Stimulated activated CD4-positive, alpha-beta T cell treated with anti-CD3 and anti-CD28 coated beads, Interleukin-4, amount 100 ng/mL, for 4 hours (primary cell): Measurements from ENCODE around the gene LAMB4.

Source experiments
- DNase-seq, 2 experiments: peaks; one replicate each; pipeline ENCODE4 v3.0.0-alpha.2; 2020

The LAMB4 gene

DNA sequence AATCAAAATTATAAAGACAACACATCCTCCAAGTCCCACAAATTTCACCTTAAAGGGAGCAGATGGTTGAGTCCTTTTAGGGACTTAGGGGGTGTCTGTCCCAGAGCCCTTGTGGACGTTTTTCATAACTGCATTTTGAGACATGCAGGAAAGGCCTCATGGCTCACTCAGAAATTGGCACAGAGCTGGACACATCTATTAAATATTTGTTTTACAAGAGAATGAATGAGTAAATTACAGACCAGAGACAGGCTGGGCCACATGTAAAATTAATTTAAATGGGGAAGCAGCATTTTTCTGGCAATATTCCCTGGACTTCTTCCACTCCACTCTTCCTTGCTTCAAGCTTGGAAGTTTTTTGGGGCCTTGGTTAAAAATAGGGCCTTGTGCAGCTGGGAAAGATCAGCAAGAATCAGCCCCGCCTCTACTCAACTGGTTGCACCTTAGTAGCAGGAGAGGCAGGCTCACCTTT, 147.2 kb downstream of the LAMB4 start:
- DNase-seq = no peak

- DNase-seq = no peak
These were observed 147.9 kb downstream of the LAMB4 start for GRCh38 chr7:107982042-107982840.

GRCh38 chr7:107981466-107981865, 148.7 kb downstream of the LAMB4 start:
- no peak for DNase-seq

DNA sequence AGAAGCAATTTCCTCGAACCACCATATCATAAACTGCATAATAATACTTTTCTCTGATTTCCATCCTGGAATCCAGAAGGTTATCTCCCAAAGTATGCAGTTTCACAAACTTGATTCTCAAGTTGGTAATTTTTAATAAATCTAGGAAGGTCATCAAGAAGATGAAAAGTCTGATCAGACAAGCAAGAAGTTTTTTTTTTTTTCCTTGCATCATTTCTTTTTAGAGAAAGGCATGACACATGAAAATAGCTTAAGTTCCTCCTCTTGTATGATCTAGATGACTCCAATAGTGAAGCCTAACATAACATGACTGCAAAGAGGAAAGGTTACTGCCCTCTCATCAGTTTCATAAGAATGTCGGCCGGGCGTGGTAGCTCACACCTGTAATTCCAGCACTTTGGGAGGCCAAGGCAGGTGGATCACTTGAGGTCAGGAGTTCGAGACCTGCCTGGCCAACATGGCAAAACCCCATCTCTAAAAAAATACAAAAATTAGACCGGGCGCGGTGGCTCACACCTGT, 149.4 kb downstream of the LAMB4 start:
- no peak for DNase-seq

DNA sequence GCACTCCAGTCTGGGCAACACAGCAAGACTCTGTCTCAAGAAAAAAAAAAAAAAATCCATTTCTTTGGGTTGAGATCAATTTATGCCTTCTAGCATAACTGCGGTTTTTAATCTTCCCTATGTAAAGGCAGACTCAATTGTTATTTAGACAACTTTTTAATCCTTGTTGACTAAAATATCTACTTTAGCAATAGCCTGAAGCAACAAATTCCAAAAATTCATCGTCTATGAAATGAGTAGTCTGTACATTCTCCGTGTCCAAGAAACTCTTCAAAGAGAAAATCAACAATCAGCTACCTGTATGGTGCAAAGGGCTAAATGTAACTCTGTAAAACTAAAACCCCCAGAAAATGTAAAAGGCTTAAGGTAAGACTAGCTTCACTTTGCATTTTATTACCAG, 150.0 kb downstream of the LAMB4 start:
- no peak for DNase-seq

- DNase-seq = no peak
These were observed 151.2 kb downstream of the LAMB4 start for GRCh38 chr7:107978815-107979408.

- no peak for DNase-seq
These were observed 153.1 kb downstream of the LAMB4 start for GRCh38 chr7:107977048-107977447.

GRCh38 chr7:107976620-107977019, 153.5 kb downstream of the LAMB4 start:
- no peak for DNase-seq

DNA sequence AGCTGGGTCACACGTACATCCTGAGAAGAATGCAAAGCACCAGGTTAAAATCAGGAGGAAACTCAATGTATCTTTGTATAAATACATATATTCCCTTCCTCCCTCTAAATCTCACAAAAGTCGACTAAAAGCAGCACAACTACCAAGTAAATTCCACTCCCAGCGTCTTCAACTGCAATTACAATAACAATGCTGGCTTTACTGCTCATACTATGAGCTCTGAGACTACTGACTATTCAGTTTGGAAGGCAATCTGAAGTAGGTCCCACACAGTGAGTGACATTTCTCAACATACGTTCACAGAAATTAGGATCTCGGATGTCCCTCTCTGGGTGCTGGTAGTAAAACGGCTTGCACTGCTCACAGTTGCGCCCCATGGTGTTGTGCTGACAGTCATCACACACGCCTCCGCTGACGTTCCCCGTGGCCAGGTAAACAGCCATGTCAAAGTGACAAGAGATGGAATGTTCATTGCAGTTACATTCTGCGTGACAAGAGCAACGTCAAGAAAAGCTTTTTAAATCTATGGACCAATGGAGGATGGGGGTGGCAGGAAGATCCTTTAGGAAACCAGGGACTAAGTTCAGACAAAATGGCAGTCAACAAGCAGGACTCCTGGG, 154.7 kb downstream of the LAMB4 start:
- no peak for DNase-seq

- no peak for DNase-seq
These were observed 156.3 kb downstream of the LAMB4 start for GRCh38 chr7:107973861-107974260.
